Endothelial cell of coronary artery (primary cell): ENCODE results near the gene ZNF722. TPM values are rescaled to one million over a fixed set of nuclear protein-coding genes. Genes with fewer than 3 reads are reported as not detected.

Experiments used
- total RNA-seq: library from RNA; depleted of rRNA; stranded (reverse); fragments of >200 nt; gene quantifications from 2 replicates; pipeline ENCODE4 v1.2.3, GENCODE V29; 2014

The ZNF722 gene
- not detected in 2 replicates for total RNA-seq

DNA sequence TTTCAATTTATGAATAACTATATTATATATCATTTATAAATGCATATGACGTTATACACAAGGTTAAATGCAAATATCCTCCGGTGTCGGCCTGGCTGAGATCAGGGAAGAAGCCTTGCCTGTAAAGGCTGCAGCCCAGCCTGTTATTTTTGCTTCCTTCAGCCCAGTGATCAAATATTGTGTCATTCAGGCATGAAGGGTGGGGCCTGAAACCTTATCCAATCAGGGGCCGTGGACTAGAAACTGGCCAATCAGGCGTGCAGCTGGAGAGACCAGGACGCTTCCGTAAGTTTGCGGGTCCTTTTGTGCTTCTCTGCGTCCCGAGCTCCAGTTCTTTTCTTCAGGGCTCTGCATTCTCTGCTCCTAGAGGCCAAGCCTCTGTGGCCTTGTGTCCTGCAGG is at the start of gene ZNF722:
ZNF722 (plus strand) TSS at position 301 of the 400 bp plus-strand sequence. CDS start 113 bp downstream, outside the sequence.

DNA sequence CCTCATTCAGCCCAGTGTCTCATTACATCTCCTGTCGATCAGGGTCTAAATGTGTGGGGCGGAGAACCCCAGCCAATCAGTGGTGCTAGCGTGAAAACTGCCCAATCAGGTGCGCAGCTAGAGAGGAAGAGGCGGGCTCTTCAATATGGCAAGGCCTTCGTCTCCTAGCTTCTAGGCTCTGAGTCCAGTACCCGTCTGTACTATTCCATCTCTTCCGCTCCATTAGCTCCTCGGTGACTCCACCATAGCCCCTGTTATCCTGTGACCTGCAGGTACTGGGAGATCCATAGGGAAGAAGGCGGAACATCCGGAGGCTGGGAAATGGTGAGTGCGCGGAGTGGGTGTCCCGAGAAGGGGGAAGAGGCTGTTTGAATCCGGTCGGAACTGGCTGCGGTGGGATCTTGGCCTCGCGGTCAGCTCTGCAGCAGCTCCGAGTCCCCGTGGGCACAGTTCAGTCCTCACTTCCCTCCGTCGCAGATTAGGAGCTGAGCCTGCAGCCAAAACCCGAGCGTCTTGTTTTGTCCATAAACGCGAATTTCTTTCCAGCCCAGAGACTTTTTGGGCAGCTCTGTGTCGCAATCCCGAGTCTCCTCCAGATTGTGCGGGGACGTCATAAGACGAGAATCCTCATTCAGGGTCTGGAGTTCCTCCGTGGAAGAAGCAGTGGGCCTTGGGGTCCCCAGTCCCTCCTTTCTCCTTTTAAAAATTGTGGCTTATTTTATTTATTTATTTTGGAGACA is 46.8 kb downstream of the ZNF722 start, which contains the start of gene ZNF727:
ZNF727 (plus strand) TSS at position 134 of the 740 bp plus-strand sequence; CDS start at position 322, 188 bp downstream.

Other genes with a start within 250 kb of the ZNF722 start
- gene ZNF727, start 46.6 kb downstream of the ZNF722 start, total RNA-seq: 0.09 TPM in 1 of 2 replicates, not detected in the other
- gene ZNF735, start 208.4 kb downstream of the ZNF722 start, total RNA-seq: not detected in 2 replicates
- gene ZNF679, start 229.6 kb downstream of the ZNF722 start, total RNA-seq: not detected in 2 replicates